Loucy (cell line): ENCODE results near the gene PYGB.

Source experiments
- H2AFZ ChIP-seq: fragments of 200-600 bp; sonication (generic); 2 replicates; pipeline ENCODE4 v1.6.0; 2016; ENCODE audit warnings: antibody characterized with exemption, mild to moderate bottlenecking, low read length, moderate library complexity
- H3F3A ChIP-seq: fragments of 200-600 bp; 2 replicates; pipeline ENCODE4 v1.6.0; 2016; ENCODE audit warnings: antibody characterized with exemption, low read depth, mild to moderate bottlenecking
- H3K27me3 ChIP-seq: fragments of 200-600 bp; sonication (generic); 2 replicates; pipeline ENCODE4 v1.6.1; 2014; ENCODE audit warnings: low read length, mild to moderate bottlenecking; ENCODE audit not compliant: insufficient read depth, poor library complexity, severe bottlenecking
- H3K36me3 ChIP-seq: fragments of 200-600 bp; sonication (generic); 2 replicates; pipeline ENCODE4 v1.6.1; 2016; ENCODE audit warnings: low read length; ENCODE audit not compliant: insufficient read depth
- H3K4me1 ChIP-seq: fragments of 200-600 bp; sonication (generic); 2 replicates; pipeline ENCODE4 v1.5.1; 2014; ENCODE audit warnings: low read length, mild to moderate bottlenecking; ENCODE audit not compliant: insufficient read depth, poor library complexity, severe bottlenecking
- H3K4me2 ChIP-seq: fragments of 200-600 bp; sonication (generic); 2 replicates; pipeline ENCODE4 v1.6.0; 2014; ENCODE audit warnings: antibody characterized with exemption, low read length, low read depth, mild to moderate bottlenecking; ENCODE audit not compliant: poor library complexity, severe bottlenecking
- H3K4me3 ChIP-seq: fragments of 200-600 bp; sonication (generic); 2 replicates; pipeline ENCODE4 v1.5.1; 2014; ENCODE audit warnings: low read length, mild to moderate bottlenecking, mixed read lengths; ENCODE audit not compliant: poor library complexity, severe bottlenecking
- H3K79me2 ChIP-seq: fragments of 200-600 bp; sonication (generic); 2 replicates; pipeline ENCODE4 v1.6.1; 2014; ENCODE audit warnings: low read length; ENCODE audit not compliant: insufficient read depth
- H3K9ac ChIP-seq: fragments of 200-600 bp; sonication (generic); 2 replicates; pipeline ENCODE4 v1.6.0; 2014; ENCODE audit warnings: mild to moderate bottlenecking, low read depth, low read length, moderate library complexity; ENCODE audit not compliant: poor library complexity, severe bottlenecking
- H3K9me2 ChIP-seq: fragments of 200-600 bp; sonication (generic); replicated peaks from 2 replicates; pipeline ENCODE4 v1.6.1; 2016; ENCODE audit warnings: low read depth, low read length, mixed read lengths
- H3K9me3 ChIP-seq: fragments of 200-600 bp; sonication (generic); 2 replicates; pipeline ENCODE4 v1.6.1; 2014; ENCODE audit warnings: mild to moderate bottlenecking, antibody characterized with exemption, low read length, low read depth; ENCODE audit not compliant: insufficient read depth
- H4K20me1 ChIP-seq: fragments of 200-600 bp; sonication (generic); 2 replicates; pipeline ENCODE4 v1.6.0; 2014; ENCODE audit warnings: antibody characterized with exemption, low read length, mild to moderate bottlenecking; ENCODE audit not compliant: insufficient read depth, poor library complexity, severe bottlenecking
- EZH2phosphoT487 ChIP-seq: fragments of 200-600 bp; IDR thresholded peaks from 2 replicates; pipeline ENCODE4 v1.6.1; 2018; ENCODE audit warnings: antibody characterized with exemption, mild to moderate bottlenecking, moderate library complexity, borderline replicate concordance
- TF ChIP-seq, protein P1 (sequence below): fragments of 200-600 bp; sonication (generic); conservative IDR thresholded peaks from 2 replicates; pipeline ENCODE4 v1.5.1; 2014; ENCODE audit warnings: mild to moderate bottlenecking, antibody characterized with exemption, low read length

PYGB gene

DNA sequence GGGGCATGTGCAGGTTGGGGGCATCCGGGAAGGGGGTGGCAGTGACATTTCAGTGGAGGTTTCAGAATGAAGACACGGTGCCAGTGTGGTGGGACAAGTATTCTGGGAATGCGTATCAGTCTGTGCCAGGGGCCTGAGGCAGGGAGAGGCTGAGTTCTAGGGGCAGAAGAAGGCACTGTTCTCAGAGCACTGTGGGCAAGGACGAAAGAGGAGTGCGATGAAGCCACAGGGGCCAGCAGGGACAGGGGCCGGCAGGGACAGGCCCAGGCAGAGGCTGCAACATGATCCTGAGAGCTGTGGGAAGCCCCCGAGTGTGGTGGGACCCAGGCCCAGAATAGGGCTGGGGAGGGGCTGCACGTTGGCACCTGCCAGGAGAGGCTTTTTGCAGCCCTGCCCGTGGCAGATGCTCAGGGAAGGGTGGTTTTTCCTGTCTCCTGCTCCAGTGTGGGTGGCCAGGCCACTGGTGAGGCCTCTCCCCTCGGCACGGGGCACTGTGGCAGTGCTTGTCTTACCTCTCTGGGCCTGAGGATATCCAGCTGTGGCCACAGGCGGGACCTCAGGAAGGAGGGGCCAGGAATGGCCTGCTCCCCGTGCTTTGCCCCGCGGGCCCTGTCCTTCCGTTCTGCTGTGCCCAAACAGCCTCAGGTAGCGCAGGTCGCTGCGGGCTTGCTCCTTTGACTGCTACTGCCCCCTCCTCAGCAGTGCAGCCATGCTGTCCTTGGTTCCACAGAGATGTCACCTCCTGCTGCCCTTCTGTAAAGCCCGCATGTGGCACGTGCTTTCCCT, 42.4 kb upstream of the PYGB start:
- no peak overlapping the region for H2AFZ ChIP-seq
- no peak overlapping the region for H3K4me3 ChIP-seq
- H3K9me3 ChIP-seq: no peaks in the 10 kb centered on the region
- no peaks in the 10 kb centered on the region for H3F3A ChIP-seq
- no peaks in the 10 kb centered on the region for H4K20me1 ChIP-seq
- no peak for TF ChIP-seq EZH2phosphoT487
- TF ChIP-seq, protein P1, sequence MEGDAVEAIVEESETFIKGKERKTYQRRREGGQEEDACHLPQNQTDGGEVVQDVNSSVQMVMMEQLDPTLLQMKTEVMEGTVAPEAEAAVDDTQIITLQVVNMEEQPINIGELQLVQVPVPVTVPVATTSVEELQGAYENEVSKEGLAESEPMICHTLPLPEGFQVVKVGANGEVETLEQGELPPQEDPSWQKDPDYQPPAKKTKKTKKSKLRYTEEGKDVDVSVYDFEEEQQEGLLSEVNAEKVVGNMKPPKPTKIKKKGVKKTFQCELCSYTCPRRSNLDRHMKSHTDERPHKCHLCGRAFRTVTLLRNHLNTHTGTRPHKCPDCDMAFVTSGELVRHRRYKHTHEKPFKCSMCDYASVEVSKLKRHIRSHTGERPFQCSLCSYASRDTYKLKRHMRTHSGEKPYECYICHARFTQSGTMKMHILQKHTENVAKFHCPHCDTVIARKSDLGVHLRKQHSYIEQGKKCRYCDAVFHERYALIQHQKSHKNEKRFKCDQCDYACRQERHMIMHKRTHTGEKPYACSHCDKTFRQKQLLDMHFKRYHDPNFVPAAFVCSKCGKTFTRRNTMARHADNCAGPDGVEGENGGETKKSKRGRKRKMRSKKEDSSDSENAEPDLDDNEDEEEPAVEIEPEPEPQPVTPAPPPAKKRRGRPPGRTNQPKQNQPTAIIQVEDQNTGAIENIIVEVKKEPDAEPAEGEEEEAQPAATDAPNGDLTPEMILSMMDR: no peak
- peaks cover 6% of the 10 kb centered on the region; the same call in 1 of the 2 replicates for H3K36me3 ChIP-seq
- H3K4me1 ChIP-seq: peaks cover 16% of the 10 kb centered on the region
- H3K79me2 ChIP-seq: peaks cover 18% of the 10 kb centered on the region; the same call in 1 of the 2 replicates
- no peak overlapping the region for H3K4me2 ChIP-seq
- no peaks in the 10 kb centered on the region for H3K27me3 ChIP-seq
- H3K9me2 ChIP-seq: no peaks in the 10 kb centered on the region
- no peak overlapping the region for H3K9ac ChIP-seq

DNA sequence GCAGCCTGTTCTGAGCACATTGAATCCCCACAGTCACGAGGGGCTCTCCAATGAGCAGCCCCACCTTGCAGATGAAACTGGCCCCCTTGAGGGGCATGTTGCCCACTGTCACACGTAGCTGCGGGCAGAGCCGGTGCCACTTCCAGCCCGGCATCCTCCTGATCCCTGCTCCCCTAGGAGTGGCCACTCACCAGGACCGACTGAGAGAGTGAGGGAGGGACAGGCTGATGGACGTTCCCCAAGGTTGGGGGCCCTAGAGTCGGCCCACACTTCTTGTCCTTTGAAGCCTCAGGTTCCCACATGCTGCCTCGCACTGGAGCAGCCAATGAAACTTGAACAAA, 41.9 kb upstream of the PYGB start:
- H3K36me3 ChIP-seq: peaks cover 6% of the 10 kb centered on the region; the same call in 1 of the 2 replicates
- peaks cover 15% of the 10 kb centered on the region; the same call in 1 of the 2 replicates for H3K79me2 ChIP-seq
- H3K4me3 ChIP-seq: no peak overlapping the region
- no peaks in the 10 kb centered on the region for H4K20me1 ChIP-seq
- H3K27me3 ChIP-seq: no peaks in the 10 kb centered on the region
- H2AFZ ChIP-seq: no peak overlapping the region
- TF ChIP-seq, protein P1: no peak
- TF ChIP-seq EZH2phosphoT487: no peak
- no peaks in the 10 kb centered on the region for H3K9me2 ChIP-seq
- no peak overlapping the region for H3K4me2 ChIP-seq
- no peak overlapping the region for H3K9ac ChIP-seq
- H3F3A ChIP-seq: no peaks in the 10 kb centered on the region
- H3K9me3 ChIP-seq: no peaks in the 10 kb centered on the region
- peaks cover 11% of the 10 kb centered on the region for H3K4me1 ChIP-seq

DNA sequence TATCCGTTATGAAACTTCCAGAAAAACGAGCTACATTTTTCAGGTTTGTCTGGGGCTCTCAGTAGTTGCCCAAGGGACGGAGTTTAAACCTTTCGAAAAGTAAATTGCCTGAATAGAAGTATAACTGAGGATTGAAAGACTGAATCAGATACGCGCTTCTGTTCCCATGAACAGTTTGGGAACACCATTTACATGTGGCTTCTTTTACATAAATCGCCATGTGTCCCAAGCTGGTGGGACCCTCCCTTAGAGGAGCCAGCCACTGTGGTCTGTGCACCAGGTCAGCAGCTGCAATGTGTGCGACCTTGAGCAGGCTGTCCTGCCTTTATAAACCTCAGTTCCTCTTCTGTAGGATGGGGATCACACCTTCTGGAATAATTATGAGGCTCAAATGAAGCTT, 41.3 kb upstream of the PYGB start:
- Histone ChIP-seq H3F3A (no peaks in the 10 kb centered on the region), H3K9me3 (no peaks in the 10 kb centered on the region), H2AFZ (no peak overlapping the region), H4K20me1 (no peaks in the 10 kb centered on the region), H3K4me2 (no peak overlapping the region), H3K36me3 (peaks cover 6% of the 10 kb centered on the region; the same call in 1 of the 2 replicates), H3K79me2 (peaks cover 15% of the 10 kb centered on the region; the same call in 1 of the 2 replicates), H3K27me3 (no peaks in the 10 kb centered on the region), H3K4me1 (peaks cover 10% of the 10 kb centered on the region), H3K9me2 (no peaks in the 10 kb centered on the region), H3K9ac (no peak overlapping the region), H3K4me3 (no peak overlapping the region)
- TF ChIP-seq, protein P1: no peak
- TF ChIP-seq EZH2phosphoT487: no peak
